Stimulated activated CD4-positive, alpha-beta T cell treated with anti-CD3 and anti-CD28 coated beads, Interleukin-12 subunit alpha, Interleukin-12 subunit beta, amount 100 ng/mL, for 24 hours (primary cell): Measurements from ENCODE around the gene SLC12A7.
"Not testable (repeated sequence)": the region's sequence is repeated elsewhere in the genome, so short reads cannot be mapped to it uniquely, and the experiment has no call there.

Experiments
- DNase-seq, 2 experiments: peaks; one replicate each; pipeline ENCODE4 v3.0.0-alpha.2; 2020; ENCODE audit warnings: low read depth in 2 of 2

SLC12A7 gene

DNA sequence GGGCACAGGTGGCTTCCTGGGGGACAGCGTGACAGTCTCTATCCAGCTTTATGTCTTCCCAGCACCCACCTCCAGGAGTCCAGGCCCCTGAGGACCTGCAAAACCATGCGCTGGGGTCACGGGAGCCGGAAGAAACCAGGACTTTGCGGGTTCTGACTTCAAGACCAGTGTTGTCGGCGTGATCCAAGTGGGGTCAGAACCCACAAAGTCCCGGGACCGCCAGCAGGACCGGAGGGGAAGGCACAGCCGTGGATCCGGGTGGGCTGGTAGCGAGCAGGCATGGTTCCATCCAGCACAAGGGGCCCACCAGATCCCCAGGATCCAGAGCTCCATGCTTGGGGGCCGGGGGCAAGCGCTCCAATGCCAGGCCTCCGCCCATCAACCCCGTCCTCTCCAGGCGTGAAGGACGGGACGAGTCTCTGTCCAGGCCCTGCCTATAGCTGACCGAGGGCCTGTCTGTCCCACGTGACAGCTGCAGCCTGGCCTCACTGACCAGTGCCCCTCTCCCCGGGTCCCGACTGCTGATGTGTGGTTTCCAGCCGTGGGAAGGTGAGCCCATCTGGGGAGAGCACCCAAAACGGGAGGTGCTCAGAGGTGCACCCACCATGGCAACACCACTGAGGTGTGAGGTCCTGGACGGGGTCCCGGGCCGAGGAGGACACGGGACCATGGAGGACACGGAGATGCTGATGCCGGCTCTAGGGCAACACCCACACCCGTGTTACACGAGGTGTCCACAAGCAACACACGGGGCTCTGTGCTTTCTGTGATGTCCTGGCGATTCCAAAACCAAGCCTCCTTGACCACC, 48.9 kb downstream of the SLC12A7 start:
- DNase-seq = no peak

DNA sequence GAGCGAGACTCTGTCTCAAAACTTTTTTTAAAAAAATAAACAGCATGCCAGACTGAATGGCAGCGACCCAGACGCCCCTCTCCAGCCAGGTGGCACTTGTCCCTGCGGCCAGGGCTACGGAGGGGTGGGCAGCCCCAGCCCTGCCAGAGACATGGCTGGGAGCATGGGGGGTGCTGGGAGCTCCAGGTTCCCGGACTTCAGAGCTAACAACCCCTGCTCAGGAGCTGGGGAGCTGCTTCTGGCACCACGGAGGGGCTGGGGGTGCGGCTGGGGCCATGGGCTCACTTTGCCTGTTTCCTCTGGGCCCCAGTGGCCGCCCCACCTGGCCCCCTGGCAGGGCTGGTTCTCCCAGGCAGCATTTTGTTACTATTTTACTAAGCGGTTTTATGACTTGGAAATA, 49.9 kb downstream of the SLC12A7 start:
- DNase-seq = no peak

DNA sequence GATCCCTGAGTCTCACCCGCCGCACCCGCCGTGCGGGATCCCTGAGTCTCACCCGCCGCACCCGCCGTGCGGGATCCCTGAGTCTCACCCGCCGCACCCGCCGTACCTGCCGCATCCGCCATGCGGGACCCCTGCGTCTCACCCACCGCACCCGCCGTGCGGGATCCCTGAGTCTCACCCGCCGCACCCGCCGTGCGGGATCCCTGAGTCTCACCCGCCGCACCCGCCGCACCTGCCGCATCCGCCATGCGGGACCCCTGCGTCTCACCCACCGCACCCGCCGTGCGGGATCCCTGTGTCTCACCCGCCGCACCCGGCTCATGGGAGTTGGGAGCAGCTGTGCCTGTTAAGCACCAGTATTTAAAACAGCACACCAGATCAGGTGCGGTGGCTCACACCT, 50.6 kb downstream of the SLC12A7 start:
- not testable (repeated sequence) for DNase-seq

DNA sequence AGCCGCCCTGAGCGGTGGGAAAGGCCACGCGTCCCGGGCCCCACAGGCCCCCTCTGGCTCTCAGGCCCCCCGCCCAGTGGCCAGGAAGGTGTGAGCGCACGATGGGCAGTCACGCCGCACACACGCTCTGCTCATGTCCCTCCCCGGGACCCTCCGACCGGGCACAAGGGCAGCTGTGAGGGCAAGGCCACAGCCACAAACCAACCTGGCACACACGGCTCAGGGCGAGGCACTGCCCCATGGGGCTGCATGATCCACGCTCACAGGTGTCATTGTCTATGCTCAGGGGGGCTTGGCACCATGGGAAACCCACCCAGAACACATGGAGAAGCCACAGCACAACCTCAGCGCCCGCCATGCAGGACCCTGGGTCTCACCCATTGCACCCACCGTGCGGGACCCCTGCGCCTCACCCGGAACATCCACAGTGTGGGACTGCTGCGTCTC, 51.3 kb downstream of the SLC12A7 start:
- DNase-seq = no peak

DNA sequence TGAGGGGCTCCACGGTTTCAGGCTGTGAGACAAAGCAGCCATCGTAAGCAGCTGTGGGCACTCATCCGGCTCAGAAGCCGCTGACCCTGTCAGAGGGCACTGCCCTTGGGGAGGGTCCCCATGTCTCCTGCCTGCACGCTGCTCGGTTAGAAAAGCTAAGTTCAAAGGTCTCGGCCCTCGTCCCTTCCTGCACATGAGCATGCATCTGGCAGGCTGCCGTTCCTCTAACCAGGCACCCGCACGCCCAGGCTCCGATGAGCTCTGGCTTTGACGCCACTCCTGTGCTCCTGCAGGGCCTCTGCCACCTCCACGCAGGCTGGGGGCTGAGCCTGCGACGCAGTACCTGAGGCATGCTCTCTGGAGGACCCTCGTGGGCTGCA, 52.0 kb downstream of the SLC12A7 start:
- no peak for DNase-seq

DNA sequence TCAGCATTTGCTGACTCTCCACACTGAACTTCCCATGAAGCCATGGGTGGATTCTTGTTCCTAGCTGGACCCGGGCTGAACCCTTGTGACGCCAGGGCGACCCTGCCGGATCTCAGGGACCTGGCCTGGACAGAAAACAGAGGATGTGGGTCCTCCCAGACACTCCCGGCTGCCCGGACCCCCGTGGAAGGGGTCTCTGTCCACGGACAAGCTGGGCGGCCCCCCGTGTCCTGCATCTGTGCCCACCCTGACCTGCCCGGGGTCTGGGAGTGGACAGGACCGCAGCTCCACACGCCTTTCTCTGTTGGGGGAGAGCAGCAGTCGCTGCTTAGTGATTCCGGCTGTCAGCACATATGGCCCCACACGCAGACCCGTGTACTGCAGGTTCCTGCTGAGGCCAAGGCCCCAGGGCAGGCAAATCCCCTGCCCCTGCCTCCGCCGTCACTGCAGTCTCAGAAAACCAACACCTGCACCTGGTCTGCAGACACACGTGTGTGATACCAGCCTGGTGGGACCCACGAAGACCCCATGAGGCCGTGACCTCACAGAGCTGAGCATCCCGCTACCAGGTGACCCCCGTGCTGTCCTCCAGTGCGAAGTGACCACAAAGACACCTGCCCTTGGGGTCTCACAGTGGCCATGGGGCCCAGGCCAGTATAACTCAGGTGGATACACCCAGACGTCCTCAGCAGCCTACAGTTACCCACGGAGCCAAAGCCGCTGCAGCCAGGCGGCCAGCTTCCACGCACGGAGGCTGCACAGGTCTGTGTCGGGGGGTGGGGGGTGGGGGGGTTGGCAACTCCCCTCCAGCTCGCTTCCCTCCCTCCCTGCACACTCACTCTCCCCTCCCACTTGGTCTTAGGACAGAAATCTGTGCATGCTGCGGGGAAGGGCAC, 52.6 kb downstream of the SLC12A7 start:
- no peak for DNase-seq

DNA sequence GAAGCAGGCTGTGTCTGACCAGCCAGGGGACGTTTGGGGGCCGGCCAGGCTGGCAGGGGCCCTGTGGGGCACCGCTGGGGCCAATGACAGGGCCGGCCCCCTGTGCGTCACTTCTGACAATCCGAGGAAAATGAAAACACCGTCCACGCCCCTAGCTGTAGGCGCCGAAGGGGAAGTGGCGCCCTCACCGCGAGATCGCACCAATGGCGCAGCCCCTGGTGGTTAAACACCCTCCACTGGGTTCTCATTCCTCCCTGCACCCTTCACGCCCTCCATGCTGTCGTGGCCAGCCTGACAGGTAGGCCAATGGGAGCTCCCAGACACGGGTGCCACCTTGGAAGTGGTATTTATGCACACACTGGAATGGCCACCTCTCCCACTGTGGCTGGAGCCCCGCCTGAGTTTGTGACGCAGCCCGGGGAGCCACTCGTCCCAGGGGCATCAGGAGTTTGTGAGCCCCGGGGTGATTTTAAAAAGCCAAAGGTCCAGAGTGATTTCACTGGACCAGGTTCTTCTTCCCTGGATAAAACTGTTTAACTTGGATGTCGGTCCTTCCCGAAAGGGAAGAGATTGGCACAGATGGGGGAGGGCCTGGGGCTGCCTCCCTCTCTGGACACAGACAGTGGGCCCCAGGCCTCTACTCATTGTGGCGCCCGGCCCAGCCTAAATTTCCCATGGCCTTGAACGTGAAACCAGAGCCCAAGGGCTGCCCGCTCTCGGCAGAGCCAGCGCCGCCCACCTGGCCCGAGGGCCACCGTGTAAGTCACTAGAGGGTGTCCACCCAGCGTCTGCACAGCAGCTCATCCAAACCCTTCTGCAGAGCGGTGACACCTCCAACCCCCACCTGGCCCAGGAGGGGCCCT, 53.5 kb downstream of the SLC12A7 start:
- no peak for DNase-seq

DNA sequence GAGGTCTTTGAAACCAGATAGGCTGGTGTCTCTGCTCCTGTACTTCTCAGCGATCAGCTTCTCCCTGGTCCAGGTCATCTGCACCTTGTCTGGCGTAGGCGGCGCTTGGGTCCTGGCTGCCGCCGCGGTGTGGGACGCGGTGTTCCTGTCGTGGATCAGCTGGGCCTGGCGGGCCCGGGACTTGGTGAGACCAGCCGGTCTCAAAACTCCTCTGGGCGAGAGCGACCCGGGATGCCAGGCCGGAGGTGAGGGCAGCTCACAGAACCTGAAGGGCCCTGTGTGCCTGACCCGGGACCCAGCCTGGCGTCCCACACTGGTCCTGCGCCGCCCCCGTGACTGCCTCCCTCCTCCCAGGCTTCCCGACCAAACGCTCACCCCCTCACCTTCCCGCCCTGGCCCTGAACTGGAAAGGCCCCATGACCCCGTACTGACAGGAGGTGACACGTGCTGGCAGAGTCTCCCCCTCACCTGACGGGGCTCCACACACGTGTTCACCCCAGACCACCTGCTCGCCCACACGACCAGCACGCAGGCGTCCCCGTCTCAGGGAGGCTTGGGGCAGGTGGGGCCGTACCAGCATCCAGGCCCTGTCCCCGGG, 54.3 kb downstream of the SLC12A7 start:
- no peak for DNase-seq

DNA sequence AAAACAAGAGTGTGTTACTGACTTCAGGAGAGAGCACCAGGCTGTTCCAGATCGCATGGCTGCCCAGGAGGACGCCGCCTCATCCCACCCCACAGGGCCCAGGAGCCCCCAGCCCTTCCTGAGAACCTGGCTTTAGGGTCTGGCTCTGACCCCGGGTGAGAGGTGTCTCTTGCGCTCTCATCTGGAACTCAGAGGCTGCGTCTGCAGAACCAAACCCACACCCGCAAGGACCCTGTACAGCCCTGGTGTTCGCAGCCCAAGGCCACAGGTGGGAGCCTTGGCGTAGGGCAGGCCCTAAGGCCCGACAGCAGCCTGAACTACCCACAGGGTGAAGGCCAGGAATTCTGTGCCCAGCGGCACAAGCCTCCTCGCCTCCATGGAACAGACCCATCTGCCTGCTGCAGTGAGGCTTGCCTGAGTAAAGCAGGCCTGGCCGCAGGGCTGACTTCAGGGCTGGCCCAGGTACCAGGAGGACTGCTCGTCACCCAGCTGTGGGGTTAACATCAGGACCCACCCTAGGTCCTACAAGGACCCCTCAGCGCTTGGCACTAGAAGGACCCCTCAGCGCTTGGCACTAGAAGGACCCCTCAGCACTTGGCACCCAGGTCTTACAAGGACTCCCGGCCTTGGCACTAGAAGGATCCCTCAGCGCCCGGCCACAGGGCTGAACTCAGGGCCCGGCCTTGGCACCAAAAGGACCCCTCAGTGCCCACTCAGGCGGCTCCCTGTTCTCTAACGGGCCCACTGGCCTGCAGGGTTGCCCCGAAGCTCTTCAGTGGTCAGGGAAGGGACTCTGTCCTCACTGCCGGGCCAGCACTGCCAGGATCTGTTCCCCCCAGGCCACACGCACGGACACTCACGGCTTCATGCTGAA, 55.0 kb downstream of the SLC12A7 start:
- no peak for DNase-seq

DNA sequence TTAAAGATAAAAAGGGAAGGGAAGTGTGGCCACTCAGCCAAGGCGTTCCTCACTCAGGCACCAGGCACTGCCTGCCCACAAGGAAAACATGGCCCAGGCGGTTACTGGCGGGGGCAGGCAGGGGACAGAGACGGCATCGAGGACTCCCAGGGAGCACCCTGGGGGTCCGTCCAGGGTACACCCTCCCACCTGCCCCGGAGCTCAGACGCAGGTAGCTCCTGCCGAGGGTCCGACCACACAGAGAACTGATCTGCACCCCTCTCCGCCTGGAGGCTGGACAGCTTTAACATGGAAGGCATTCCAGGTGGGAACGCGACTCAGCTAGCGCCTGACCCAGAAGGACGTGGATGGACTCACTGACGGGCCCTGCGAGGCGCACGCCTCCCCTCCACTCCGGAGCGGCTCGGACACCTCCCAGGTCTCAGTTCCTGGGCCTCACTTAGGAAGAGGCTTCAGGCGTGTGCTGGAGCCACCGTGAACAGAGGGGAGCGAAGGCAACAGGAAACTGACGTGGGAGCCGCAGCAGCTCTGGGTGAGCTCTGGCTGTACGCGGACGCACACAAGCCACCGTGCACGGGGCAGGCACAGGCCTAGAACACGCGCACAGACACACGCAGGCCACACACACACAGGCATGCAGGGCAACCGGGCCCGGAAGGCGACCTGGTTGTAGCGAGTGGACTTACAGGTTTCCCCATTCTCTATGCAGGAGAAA, 55.8 kb downstream of the SLC12A7 start:
- no peak for DNase-seq

DNA sequence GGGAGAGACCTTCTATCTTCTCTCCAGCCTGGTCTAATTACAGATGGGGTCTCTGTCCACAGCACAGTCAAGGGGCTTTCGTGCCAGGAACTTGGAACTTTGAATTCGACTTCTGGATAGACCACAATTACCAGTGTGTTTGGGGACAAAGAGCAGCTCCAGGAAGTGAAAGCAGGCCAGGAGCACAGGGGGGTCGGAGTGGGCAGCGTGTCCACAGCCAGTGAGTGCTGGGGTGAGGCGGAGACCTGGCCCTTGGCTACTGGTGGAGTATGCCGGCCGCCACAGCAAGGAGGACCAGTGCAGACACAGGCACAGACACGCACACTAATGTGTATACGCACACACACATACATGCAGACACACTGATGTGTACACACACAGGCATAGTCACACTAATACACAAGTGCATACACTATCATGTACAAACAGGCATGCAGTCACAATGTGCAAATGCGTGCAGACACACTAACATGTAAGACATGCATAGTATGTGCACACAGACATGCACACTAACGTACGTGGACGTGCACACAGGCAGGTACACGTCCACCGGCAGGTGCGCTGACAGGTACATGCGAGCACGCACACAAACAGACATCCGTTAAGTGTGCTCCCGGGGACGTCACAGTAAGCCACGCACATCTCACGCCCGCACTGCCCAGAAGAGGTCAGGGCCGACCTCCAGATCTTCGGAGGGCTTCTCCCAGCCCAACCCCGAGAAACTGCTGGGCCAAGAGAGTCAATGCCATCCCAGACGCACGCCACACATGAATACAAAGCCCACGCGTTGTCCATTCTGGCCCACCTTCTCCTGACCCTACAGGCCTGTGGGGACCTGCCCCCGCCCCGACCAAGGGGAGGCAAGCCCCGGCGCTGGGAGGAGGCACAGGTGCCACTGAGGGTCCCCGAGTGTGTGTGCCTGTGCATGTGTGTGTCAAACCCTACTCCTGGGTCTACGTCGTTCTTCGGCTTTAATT, 56.8 kb downstream of the SLC12A7 start:
- no peak for DNase-seq

DNA sequence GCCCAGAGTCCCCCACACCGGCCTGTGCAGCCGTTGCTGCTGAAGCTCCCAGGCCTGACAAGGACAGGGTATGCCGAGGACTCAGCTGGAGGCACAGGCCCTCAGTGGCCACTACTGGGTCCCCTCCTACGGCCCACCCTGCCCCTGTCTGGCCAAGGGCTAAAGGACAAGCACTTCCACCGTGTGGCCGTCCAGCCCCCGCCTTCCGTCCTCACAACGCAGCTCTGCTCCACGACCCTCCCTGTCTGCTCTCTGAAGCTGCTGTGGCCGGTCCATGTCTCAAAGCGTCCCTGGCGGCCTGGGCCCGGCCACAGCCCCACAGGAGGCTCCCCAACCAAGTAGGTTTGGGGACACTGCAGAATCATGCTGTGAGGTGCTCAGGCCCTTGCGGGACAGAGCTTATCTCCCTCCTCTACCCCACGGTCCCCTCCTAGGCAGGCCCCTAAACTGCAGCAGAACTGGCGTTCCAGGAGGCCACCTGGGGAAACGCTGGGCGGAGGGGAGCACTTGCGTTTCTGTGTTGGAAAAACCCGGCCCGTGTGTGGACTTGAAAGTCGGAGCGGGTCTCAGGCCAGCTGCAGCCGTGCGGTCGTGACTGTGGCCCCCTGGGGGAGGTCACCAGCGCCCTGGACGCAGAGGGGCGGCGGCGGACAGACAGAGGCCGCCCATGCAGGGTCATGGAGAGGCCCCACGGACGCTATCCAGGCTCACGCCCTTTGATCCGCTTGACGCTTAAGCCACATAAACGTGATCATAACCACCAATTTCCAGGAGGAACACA, 57.7 kb downstream of the SLC12A7 start:
- DNase-seq = no peak

DNA sequence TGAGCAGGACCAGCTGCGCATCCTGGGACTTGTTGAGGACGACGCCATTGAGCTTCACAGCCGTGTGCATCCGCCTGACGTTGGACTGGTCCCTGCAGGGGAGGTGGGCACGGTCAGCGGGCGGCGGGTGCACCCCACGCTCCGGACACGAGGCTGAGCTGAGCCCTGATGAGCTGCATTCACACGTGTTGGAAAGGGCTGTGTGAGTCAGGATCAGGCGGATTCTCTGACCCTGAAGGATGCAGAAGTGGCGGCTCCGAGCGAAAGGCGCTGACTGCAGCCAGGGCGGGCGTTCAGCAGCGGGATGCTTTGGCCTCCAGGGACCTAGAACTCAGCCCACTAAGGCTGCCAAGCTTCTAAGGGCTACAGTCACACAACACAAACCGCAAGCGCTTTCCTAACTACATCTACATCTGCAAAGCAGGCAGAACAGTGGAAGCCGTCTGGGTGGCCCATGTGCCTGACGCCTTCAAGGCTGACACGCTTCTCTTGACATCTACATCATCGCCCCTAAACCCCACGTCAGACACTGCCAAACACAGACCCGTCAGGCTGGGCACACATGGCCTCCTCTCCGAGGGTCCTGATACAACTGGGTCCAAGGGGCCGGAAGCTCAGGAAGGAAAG, 58.4 kb downstream of the SLC12A7 start:
- DNase-seq = no peak

DNA sequence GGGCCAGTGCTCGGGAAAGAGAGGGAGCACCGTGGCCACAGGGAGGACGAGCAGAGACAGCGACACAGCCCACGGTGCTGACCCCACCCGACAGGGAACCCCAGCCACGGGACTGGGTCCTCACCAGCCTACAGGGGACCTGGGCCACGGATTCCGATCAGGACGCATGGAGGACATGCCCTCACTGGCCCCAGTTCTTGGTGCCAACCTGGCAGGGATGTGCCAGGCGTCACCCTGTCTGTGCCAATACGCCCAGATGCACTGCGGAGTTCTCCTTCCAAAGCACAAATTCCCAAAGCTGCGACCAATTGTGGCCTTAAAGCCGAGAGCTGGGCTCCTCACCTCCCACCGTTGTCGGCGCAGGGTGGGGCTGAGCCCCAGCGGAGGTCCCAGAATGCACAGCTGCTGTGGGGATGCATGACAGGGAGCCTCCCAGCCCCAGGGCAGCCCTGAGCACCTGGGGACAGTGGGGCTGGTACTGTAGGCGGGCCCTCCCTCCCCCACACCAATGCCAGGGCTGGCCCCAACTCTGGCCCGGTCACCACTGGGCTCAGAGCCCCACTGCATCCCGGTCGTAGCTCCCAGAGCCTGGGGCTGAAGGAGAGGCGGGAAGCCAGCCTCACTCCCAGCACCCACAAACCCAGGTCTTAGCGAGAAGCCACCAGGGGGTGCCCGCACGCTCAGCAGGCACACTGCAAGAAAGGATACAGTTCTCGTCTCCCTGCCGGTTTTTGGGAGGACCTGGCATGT, 59.0 kb downstream of the SLC12A7 start:
- DNase-seq = no peak

DNA sequence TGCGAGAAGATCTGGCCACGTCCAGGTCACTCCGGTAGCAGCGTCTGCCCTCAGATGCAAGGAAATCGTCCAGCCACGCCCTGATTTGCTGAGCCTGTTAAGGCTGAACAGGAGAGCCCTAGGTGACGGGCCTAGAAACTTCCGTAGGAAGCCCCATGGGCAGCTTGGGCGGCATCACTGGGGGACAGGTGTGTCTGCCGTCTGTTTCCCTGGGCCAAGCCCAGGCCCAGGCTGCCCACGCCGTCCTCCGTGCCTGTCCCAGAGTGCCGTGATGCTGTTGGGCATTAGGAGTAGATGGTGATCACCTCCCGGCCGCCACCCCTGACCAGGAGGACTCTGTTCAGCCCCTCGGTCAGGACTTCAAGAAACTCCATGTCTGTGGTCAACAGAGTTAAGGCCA, 59.8 kb downstream of the SLC12A7 start:
- DNase-seq = no peak

DNA sequence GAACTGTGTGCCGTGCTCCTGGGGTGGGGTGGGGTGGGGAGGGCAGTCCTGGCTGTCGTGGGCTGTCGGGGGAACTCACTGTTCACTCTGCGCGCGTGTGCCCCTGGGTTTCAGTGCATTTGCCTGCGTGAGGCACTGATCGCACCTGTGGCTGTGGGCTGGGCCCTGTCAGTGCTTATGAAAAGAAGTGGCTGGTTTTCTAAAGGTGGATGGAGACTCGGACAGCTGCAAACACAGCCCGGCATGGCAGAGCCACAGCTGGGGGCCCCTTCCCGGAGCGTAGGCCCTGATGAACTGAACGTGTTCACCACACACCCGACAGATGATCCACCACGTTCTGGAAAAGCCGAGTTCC, 60.5 kb downstream of the SLC12A7 start:
- no peak for DNase-seq
